Stimulated activated naive B cell treated with anti-CD40 and anti-IgM and Interleukin-4, amounts not matched to agents 10 μg/mL and 1 μg/mL and 100 μg/mL, for 72 hours (primary cell): ENCODE data around the gene CITED1.

ENCODE experiments used
- ATAC-seq, 2 donors: fragments of 150-1000 bp; cut with Tn5 transposase; replicated peaks; 2 replicates each; pipeline ENCODE4 v1.10.0; 2021; ENCODE audit warnings: moderate library complexity in 1 of 2
- DNase-seq: peaks from one replicate; pipeline ENCODE4 v3.0.0; 2021
- H3K27ac Mint-ChIP-seq: one replicate; pipeline ENCODE4 v1.8.0; 2022; ENCODE audit warnings: mild to moderate bottlenecking, mixed read lengths
- H3K27me3 Mint-ChIP-seq, 2 donors: one replicate each; pipeline ENCODE4 v1.8.0; 2022; ENCODE audit warnings: mixed read lengths in 2 of 2
- H3K36me3 Mint-ChIP-seq, 2 donors: one replicate each; pipeline ENCODE4 v1.8.0; 2022; ENCODE audit warnings: mixed read lengths in 2 of 2, mild to moderate bottlenecking in 1 of 2
- H3K4me1 Mint-ChIP-seq, 2 donors: one replicate each; pipeline ENCODE4 v1.8.0; 2022; ENCODE audit warnings: mixed read lengths in 2 of 2, mild to moderate bottlenecking in 1 of 2
- H3K4me3 Mint-ChIP-seq, 2 donors: one replicate each; pipeline ENCODE4 v1.8.0; 2022; ENCODE audit warnings: mild to moderate bottlenecking in 2 of 2, mixed read lengths in 2 of 2, moderate library complexity in 1 of 2
- H3K9me3 Mint-ChIP-seq, 2 donors: one replicate each; pipeline ENCODE4 v1.8.0; 2022; ENCODE audit warnings: mixed read lengths in 2 of 2, mild to moderate bottlenecking in 1 of 2

The CITED1 gene

DNA sequence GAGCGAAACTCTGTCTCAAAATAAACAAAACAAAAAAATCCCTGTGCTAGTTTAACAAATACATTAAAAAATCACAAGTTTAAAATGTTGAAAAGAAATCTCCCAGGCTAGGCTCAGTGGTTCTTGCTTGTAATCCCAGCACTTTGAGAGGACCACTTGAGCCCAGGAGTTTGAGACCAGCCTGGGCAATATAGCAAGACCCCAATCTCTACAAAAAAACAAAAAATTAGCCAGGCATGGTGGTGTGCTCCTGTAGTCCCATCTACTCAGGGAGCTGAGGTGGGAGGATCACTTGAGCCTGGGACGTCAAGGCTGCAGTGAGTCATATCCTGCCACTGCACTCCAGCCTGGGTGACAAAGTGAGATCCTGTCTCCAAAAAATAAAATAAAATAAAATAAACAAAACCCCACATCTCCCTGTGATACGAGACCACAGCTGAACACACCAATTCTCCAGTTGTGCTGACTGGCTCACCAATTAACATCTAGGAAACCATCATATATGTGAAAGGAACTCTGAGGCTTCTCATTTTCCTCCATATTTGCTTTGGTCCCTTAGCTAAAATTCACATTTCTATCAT lies 36.0 kb downstream of the CITED1 start:
- no peak overlapping the region for H3K4me3 Mint-ChIP-seq
- H3K27me3 Mint-ChIP-seq = no peaks in the 10 kb centered on the region
- H3K9me3 Mint-ChIP-seq = no peaks in the 10 kb centered on the region
- peaks cover 26 to 28% of the 10 kb centered on the region in 2 donors for H3K4me1 Mint-ChIP-seq
- ATAC-seq (peak in 1 of 2 donors; percentile 20), DNase-seq (no peak)
- H3K36me3 Mint-ChIP-seq = peaks cover 24 to 68% of the 10 kb centered on the region in 2 donors
- H3K27ac Mint-ChIP-seq = peak overlapping the region; percentile 39

DNA sequence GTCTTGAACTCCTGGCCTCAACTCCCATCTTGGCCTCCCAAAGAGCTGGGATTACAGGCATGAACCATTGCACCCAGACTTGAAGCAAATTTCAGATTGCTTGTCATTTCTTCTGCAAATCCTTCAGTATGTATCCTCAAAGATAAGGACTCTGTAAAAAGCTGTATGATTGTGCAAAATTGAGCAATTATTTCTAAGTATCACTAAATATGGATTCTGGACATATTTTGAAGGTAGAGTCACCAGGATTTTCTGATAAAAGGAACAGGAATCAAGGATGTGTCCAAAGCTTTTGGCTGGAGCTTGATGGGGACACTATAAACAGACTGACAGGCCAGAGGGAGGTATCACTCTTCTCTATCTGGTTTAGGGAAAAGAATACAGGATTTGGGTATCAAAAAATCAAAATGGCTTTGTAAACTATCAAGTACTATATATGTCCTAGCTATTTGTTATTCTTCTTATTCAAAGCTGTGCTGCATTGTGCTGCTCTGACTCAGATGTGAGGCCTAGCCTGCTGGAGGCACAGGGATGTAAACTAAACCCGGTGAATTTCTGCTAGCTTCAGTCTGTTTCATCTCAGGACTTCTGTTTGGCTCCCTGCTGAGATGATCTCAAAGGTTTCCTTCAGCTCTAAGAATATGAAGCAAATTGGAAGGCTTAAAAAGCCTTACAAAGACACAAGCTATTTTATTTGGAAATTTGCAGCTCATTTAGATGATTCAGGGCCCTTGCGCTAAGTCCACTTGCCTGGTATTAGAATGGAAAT lies 36.9 kb downstream of the CITED1 start:
- DNase-seq = no peak
- Mint-ChIP-seq H3K27me3 (no peaks in the 10 kb centered on the region), H3K9me3 (no peaks in the 10 kb centered on the region), H3K4me1 (peaks cover 17 to 18% of the 10 kb centered on the region in 2 donors), H3K36me3 (peaks cover 15 to 59% of the 10 kb centered on the region in 2 donors), H3K27ac (peak overlapping the region; percentile 37), H3K4me3 (no peak overlapping the region)
- no peak for ATAC-seq

DNA sequence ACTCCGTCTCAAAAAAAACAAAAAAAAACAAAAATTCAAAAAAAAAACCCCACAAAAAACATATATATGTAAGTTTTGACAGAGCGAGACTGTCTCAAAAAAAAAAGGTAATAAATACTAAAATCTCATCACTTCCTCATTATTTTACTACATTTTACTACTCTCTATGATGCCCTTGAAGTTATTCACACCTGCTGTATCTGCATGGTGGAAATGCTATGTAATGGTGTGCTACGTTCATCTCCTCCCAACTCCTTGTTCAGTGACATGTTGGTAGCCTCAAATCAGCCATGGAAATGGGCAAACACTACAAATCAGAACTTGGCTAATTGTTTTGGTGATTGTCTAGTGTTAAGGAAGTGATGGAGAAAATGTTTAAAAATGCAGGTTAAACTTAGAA lies 40.5 kb downstream of the CITED1 start:
- Mint-ChIP-seq H3K4me3 (no peak overlapping the region), H3K27me3 (no peaks in the 10 kb centered on the region), H3K9me3 (no peaks in the 10 kb centered on the region), H3K36me3 (peaks cover 8 to 36% of the 10 kb centered on the region in 2 donors), H3K4me1 (peaks cover 0 to 3% of the 10 kb centered on the region in 2 donors), H3K27ac (no peak overlapping the region)
- DNase-seq (no peak), ATAC-seq (peak in 1 of 2 donors; percentile 17)

DNA sequence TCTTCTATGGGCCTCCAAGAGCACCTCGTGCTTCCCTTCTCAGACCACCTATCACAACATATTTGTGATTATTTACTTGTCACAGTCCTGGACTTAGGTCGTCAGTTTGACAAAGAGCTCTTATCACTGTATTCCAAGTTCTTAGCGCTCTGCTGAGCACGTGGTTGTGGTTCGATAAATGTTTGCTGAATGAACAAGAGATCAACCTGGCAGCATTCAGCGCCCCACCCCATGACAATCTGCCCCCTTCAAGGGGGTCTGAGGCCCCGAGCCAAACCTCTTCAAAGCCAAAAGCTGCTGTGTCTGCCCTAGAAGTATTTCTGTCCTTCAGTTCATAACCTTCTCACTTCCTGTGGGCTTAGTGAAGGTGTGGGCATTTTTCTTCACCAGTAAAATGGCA lies 43.6 kb downstream of the CITED1 start:
- ATAC-seq = no peak
- Mint-ChIP-seq H3K27ac (no peak overlapping the region), H3K27me3 (no peaks in the 10 kb centered on the region), H3K9me3 (no peaks in the 10 kb centered on the region), H3K4me1 (no peaks in the 10 kb centered on the region), H3K36me3 (peaks cover 4 to 23% of the 10 kb centered on the region in 2 donors), H3K4me3 (no peak overlapping the region)
- no peak for DNase-seq

DNA sequence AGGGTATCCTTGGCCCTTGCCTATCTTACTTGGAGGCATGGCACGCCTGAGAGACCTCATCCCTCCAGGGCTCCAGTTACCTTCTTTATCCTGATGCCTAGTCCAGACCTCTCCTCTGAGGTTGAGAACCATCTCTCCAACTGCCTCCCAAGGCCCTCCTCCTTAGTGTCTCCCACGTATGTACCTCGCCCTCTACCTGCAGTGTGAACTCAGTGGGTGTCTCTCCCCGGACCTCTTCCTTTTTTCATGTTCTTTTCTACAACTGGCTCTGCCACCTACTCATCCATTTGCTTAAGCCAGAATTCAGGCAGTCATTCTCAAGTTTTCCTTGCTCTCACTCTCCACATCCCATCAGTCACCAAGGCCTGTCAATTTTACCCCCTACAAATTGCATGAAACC lies 45.3 kb downstream of the CITED1 start:
- H3K27me3 Mint-ChIP-seq = peaks cover 5% of the 10 kb centered on the region in 2 donors
- ATAC-seq (no peak), DNase-seq (no peak)
- H3K4me3 Mint-ChIP-seq = no peak overlapping the region
- no peaks in the 10 kb centered on the region for H3K9me3 Mint-ChIP-seq
- H3K27ac Mint-ChIP-seq = no peak overlapping the region
- peaks cover 0 to 2% of the 10 kb centered on the region in 2 donors for H3K4me1 Mint-ChIP-seq
- H3K36me3 Mint-ChIP-seq = peaks cover 4 to 27% of the 10 kb centered on the region in 2 donors

DNA sequence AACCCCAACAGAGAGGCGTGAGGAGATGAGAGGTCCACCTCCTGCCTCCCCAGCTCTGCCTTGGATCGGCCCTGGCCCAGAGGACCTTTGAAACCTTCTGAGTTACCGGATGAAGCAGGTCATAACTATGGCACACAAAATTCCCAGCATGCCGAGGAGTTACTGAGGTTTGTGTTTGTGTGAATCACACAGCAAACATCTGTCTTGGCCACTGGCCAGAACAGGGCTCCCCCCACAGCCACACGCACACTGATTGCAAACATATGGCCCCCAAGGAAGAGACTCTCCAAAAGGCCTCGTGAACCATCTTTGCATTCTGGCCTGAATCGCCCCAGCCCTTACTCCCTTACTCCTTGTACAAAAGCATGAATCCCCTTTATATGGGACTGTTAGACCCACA lies 47.5 kb downstream of the CITED1 start:
- H3K27ac Mint-ChIP-seq = no peak overlapping the region
- H3K4me1 Mint-ChIP-seq = peaks cover 0 to 3% of the 10 kb centered on the region in 2 donors
- H3K27me3 Mint-ChIP-seq = peaks cover 17 to 19% of the 10 kb centered on the region in 2 donors
- peaks cover 0 to 30% of the 10 kb centered on the region in 2 donors for H3K36me3 Mint-ChIP-seq
- H3K4me3 Mint-ChIP-seq = no peak overlapping the region
- no peak for DNase-seq
- H3K9me3 Mint-ChIP-seq = no peaks in the 10 kb centered on the region
- no peak for ATAC-seq

DNA sequence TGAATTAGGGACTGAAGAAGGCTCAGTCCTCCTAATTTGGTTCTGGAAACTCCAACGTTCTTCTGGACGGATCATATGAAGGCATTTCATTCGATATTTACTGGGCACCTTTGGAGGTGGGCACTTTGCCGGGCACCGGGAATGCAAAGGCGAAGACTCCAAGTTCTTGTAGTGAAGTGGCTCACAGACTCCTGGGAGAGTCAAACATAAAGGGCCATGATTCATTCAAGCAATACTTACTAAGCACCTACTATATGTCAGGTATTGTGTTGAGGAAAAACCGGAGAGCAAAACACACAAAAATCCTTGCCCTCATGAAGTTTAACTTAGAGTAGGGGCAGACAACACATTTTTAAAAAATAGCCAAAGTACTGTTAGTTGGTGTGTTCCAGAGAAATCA lies 49.9 kb downstream of the CITED1 start:
- DNase-seq = no peak
- H3K4me3 Mint-ChIP-seq = no peak overlapping the region
- no peak overlapping the region for H3K27ac Mint-ChIP-seq
- peaks cover 0 to 3% of the 10 kb centered on the region in 2 donors for H3K4me1 Mint-ChIP-seq
- peaks cover 0 to 39% of the 10 kb centered on the region in 2 donors for H3K36me3 Mint-ChIP-seq
- no peak for ATAC-seq
- H3K27me3 Mint-ChIP-seq = peaks cover 26 to 28% of the 10 kb centered on the region in 2 donors
- H3K9me3 Mint-ChIP-seq = no peaks in the 10 kb centered on the region

DNA sequence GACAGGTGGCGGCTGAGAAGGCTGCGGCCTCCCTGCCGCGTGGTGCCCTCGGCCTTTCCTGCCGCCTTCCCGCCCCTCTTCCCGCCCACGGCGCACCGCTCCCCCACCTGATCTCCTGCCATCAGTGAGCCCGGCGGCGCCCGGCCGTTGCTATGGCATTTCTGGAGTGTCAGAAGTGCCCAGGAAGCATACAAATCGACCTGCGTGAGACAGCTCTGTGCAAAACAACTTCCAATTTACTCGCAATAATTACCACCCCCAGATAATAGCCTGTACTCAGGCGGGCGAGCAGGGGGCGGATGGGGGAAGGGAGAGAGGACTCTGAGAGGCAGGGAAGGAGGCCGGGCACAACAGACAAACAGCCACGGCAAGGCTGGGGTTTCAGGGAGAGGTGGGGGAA lies 50.3 kb downstream of the CITED1 start:
- DNase-seq (no peak), ATAC-seq (no peak)
- peaks cover 0 to 39% of the 10 kb centered on the region in 2 donors for H3K36me3 Mint-ChIP-seq
- H3K27me3 Mint-ChIP-seq = peaks cover 26 to 28% of the 10 kb centered on the region in 2 donors
- no peak overlapping the region for H3K27ac Mint-ChIP-seq
- H3K4me1 Mint-ChIP-seq = peaks cover 0 to 3% of the 10 kb centered on the region in 2 donors
- H3K4me3 Mint-ChIP-seq = no peak overlapping the region
- H3K9me3 Mint-ChIP-seq = no peaks in the 10 kb centered on the region

DNA sequence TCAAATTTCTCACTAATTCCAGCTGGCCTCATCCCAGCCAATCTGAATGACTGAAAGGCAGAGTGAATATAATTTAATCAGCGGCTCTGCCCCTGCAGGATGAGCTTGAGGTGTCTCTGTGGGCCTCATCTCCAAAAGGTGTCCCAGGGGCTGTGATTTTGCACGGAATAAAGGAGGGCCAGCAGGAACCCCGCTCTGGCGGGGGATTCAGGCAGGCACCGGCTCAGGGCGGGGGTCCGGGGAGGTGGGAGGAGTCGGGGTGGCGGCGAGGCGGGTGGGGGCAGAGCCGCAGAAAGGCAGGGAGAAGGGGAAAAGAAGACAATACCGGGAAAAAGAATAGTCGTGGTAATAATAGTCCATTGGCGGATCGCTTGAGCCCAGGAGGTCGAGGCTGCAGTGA lies 50.9 kb downstream of the CITED1 start:
- DNase-seq (no peak), ATAC-seq (no peak)
- peaks cover 0 to 3% of the 10 kb centered on the region in 2 donors for H3K4me1 Mint-ChIP-seq
- peaks cover 0 to 39% of the 10 kb centered on the region in 2 donors for H3K36me3 Mint-ChIP-seq
- peaks cover 26 to 28% of the 10 kb centered on the region in 2 donors for H3K27me3 Mint-ChIP-seq
- H3K4me3 Mint-ChIP-seq = no peak overlapping the region
- H3K9me3 Mint-ChIP-seq = no peaks in the 10 kb centered on the region
- no peak overlapping the region for H3K27ac Mint-ChIP-seq

DNA sequence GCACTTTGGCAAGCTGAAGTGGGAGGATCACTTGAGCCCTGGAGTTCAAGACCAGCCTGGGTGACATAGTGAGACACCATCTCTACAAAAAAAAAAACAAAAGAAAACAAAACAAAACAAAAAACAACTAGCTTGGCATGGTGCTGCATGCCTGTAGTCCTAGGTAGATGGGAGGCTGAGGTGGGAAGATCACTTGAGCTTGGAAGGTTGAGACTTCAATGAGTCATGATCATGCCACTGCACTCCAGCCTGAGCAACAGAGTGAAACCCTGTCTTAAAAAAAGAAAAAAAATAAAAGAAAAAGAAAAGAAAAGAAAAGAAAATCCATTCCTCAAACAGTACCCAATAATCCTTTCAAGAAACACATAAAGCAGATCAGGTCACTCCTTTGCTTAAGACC lies 52.0 kb downstream of the CITED1 start:
- H3K4me3 Mint-ChIP-seq = no peak overlapping the region
- ATAC-seq (no peak), DNase-seq (no peak)
- peaks cover 0 to 3% of the 10 kb centered on the region in 2 donors for H3K4me1 Mint-ChIP-seq
- H3K9me3 Mint-ChIP-seq = no peaks in the 10 kb centered on the region
- H3K27me3 Mint-ChIP-seq = peaks cover 26 to 28% of the 10 kb centered on the region in 2 donors
- H3K27ac Mint-ChIP-seq = no peak overlapping the region
- H3K36me3 Mint-ChIP-seq = peaks cover 0 to 39% of the 10 kb centered on the region in 2 donors
